Measurements from ENCODE around the gene POTEF.
"Not testable (repeated sequence)": the region's sequence is repeated elsewhere in the genome, so short reads cannot be mapped to it uniquely, and the experiment has no call there.

The POTEF gene

DNA sequence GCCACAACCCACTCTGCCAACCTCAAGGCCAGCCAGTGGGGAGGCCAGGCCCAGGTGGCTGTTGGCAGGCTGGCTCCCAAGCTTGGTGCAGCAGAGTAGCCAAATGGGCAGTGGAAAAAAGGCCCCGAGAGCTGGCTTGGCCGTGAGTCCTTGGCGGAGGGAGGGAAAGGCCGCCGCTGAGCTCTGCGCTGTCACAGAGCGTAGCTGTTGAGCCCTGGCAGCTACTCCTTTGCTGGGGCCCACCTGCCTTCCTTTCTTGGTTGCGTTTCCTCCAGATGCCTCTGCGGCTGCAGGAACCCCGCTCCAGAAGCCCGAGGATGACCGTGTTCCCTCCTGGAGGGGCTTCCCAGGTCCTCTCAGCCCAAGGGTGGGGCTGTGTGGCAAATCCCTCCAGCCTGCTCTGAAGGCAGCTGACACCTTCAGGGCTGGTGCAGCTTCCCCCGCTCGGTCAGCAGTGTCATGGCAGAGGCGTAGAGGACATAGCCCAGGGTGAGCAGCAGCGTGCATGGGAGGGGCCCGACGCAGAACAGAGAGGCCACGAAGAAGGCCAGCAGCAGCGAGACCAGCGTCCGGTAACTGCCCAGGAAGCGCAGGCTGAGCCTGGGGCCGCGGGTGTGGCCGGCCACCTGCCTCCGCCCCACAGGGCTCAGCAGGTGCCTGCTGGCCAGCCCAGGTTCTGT lies 23.3 kb upstream of the POTEF start:
- not testable (repeated sequence) for DNase-seq

DNA sequence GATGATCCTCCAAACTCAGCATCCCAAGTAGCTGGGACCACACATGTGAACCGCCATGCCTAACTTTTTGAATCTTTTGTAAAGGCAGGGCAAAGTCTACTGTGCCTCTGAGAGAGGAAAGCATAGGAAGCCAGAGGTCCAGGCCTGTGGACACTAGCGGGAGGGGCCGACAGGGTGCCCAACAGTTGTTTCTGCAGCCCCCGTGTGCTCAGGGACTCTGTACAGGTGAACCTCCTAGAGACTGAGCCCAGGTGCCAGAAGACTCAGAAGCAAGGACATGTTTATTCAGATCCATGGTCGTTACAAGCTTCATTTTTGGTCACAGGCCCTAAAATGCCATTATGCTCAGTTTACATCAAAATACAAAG lies 22.1 kb upstream of the POTEF start:
- DNase-seq = not testable (repeated sequence)

DNA sequence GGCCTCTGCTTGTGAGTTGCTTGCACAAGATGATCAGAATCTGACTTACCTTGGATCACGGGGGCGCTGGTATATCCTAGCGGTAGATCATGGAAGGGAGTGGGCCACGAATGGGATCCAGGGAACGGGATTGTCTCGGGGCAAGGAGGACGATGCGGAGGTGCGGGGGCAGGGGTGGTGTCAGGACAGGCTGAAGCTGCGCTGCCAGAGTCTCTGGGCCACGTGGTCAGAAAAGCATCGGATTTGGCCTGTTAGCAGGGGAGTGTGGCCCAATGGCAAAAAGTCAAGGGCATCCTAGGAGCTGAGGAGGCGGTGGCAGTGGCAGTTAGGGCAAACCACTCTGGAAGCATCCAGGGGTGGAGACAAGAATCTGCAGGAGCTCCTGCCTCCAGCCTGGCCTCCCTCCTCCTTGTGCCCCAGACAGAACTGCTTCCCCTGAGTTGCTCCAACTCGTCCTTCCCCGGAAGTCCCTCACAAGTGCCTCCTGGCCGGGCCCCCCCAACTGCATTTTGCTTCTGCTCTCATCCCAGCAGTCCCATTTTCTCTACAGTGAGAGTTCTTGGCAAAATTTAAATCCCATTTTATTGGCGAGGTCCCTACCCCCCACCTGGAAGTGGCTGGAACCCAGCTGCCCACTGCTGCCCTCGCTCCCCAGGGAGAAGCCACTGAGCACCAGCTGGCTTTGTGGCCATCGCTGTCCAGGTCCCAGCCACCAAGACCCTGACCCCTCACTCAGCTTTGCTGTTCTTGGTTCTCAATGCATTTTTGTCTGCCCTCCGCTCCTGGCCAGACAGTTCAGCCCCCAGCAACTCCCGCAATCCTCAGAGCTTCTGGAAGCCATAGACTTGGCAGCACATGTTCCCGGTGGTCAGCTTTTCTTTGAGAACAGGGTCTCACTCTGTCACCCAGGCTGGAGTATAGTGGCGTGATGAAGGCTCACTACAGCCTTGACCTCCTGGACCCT lies 21.4 kb upstream of the POTEF start:
- no peak for DNase-seq

DNA sequence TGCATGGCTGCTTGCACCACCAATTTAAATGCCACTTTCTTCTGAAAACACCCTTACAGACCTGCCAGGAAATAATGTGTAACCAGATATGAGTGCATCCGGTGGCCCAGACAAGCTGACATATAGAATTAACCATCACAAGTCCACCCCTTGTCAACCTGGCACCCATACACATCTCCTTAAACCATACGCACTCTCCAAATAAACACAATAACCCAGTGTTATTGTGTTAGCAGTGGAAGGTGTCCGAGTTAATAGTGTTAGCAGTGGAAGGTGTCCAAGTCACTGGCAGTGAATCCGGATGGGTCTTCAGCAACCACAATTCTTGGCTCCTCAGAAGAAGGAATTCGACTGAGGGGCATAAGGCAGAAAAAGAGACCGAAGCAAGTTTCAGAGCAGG lies 19.5 kb upstream of the POTEF start:
- not testable (repeated sequence) for DNase-seq

DNA sequence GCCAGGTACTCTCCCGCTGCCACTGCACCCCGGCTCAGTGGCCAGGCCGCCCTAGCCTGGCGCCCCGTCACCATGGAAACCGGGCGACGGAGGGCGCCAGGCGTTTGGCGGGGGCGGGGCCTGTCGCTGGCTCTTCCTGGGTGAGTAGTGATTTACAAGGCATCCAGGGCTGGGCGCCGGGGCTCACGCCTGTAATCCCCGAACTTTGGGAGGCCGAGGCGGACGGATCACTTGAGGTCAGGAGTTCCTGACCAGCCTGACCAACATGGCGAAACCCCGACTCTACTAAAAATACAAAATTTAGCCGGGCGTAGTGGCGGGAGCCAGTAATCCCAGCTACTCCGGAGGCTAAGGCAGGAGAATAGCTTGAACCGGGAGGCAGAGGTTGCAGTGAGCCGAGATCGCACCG lies 16.0 kb upstream of the POTEF start, which contains the start of gene CCDC74B:
CCDC74B (minus strand) TSS at position 107 of the 409 bp plus-strand sequence. CDS start 116 bp downstream, outside the sequence.
- DNase-seq = not testable (repeated sequence)

DNA sequence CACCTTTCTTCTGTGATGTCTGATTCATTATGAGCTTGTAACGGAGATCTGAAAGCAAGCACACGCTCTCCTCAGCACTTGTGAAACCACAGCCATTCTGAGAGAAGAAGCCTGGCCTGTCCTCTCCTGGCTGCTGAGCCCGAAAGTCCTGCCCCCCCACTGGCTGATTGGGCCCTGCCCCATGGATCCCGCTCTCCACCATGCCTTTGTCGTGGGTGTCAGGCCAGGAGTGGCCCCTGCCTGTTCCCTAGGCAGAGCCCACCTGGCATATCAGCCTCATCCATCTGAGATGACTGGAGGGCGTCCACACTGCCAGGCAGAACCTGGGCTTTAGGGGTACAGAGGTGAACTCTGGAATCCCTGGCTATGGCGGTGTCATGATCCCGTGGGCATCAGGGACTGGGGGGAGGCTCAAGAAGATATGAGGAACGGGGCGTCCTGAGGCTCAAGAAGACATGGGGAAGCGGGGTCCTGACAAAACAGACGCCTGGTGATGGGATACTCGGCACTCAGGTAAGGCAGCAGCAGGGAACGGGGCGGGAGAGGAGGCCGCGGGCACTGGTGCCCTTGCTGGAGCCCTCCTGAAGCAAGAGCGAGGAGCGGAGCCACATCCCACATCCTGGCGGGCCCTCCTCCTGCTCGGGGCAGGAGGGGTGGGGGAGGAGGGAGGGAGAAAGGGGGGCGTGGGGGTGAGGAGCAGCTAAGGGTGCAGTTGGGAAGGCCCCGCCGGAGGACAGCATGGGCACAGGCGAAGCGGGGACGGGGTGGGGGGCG lies 14.4 kb upstream of the POTEF start:
- not testable (repeated sequence) for DNase-seq

DNA sequence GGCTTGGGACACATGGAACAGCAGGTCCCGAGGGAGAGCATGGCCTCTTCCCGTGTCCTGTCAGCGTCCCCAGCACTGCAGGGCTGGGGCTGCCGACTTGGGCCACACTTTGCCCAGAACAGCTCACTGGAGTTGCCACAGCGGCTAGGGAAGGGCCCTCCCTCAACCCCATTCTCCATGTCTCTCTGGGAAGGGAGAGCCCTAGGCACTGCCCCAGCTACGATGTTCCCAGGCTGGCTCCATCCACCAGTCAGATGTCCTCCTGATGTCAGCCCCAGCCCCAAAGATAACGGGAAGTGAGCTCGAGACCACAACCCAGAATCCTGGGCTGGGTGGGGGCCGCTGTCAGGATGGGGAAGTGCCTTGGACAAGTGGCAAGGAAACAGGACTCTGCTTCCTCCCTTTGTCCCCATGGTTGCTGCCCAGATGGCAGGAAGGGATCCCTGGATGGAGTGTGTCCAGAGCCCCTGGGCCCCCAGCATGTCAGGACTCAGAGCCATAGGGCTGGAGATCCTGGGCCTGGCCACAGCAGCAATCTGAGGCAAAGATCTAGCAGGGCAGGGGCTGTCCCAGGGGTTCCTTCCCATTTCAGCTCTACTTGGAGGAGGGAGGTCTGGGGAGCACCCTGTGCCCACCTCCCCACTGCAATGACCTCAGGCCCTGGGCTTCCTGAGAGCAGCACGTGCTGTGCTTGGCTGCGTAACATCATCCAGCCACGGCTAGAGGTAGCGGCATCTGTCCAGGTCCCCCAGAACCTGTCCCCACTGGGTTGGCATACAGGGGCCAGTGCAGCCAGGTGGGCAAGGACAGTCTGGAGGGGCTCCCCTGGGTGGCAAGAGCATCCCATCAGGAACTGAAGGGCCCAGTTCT lies 13.6 kb upstream of the POTEF start:
- not testable (repeated sequence) for DNase-seq

DNA sequence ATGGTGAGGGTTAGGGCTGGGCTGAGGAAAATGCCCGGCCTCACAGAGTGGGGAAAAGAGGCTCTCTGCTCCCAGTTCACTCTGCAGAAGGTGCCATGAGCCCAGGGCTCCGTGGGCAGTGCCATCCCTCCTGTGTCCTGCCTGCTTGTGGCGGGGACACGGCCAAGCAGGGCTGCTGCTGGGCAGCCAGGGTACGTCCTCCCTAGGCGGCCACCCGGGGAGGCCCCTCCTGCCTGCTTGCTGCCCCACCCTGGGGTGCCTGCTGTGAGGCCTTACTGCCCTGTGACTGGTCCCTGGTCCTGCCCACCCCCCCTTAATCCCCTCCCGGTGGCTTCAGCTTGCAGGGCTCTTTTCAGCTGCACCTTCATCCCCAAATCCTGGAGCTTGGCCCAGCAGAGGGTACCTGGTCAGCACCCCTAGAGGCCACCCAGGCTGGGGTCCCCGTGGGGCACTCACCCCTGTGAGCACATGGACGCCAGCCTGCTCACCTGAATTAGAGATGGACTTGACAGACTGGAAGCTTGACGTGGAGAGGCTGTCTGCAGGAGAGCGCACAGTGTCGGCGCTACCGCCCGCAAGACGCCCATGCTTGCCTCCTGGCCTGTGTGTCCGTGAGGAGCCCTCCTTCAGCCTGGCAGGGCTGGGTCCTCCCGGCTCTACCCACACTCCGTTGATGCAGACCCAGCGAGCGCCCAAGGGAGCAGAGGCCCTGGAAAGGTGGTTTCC lies 12.8 kb upstream of the POTEF start:
- not testable (repeated sequence) for DNase-seq

DNA sequence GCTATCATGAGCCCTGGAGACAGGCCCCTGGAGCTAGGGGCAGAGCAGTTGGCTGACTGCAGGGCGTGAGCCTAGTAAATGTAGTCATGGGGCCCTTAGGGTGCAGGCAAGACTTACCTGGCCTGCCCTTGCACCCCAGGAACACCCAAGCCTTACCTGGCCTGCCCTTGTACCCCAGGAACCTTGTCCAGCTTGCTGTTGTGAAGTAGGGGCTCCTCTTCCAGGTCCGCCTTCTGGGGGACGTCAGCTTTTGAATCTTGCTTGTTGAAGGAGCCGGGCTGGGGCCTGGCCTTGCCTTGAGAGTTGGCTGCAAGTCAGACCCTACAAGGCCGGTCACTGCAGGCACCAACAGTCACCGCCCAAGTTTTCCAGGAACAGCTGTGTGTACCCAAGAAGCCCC lies 12.0 kb upstream of the POTEF start:
- DNase-seq = not testable (repeated sequence)

DNA sequence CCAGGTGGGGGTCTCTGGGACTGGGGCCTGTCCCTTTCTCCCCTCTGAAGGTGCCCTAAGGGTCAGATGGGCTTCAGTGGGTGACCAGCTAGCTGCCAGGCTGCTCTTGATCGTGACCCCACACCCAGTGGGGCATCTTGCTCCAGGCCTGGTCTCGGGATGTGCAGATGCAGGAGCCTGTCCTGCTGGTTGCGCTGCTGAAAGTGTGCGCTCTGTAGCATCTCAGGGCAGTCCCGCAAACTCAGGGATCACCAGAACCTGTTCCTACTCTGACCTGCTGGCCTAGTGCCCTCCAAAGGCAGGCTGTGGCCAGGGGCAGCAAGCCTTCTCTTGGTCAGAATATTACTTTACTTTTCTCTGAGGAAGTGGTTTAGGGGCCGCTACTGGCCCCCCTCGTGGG lies 11.5 kb upstream of the POTEF start:
- not testable (repeated sequence) for DNase-seq

DNA sequence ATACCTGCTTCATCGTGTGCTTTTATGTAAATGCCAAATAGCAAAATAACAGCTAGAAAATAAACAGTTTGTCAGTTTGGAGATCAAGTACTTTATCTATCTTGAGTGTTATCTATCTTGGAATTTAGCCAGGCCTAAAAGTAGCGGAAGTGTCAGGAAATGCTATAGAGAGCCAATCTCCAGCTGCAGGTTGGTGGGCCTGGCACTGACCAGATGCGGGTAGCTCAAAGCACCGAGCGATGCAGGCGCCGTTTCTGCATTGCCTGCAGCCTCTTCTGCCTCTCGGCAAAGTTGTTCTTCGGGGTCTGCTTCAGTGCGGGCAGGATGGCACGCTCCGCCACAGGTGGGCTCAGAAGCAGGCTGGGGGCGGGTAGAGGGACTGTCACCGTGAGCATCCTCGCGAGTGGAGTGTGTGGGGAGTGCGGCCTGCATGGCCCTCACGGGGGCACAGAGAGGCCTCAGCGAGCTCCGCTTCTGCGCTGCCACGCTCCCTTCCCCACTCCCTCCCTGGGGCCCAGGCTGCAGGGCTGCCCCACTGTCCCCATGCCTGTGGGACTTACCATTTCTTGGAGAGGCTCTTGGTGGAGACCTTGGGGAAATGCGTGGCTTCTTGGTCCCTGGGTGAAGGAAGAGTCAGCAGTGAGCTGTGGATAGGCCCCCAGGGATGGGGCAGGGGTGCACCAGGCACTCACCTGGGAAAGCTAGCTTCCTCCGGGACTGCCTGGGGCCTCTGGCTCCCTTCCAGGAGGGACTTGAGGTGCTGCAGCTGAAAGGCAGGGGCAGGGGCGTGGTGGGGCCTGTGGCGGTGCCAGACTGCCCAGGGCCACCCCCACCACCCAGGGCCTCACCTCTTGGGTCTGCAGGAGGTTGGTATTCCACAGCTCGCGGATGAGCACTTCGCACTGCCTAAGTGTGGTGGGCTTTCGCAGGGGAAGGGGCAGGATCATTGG lies 10.6 kb upstream of the POTEF start:
- not testable (repeated sequence) for DNase-seq

DNA sequence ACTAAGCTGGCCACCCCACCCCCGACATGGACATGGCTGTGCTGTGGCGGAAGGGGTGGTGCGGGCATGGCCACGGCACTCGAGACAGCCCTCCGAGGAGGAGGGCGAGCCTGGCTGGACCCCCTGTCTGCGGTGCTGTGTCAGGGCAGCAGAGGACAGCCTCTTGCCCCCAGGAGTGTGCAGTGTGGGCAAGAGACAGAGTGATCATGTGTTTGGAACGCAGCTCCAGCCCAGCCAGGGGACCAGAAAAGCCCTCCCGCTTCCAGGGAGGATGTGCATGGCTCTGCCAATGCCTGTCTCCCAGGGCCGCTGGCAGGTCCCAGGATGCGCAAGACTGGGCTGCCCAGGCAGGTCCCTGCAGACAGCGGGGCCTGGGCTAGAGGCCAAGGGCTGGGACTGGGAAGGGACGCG lies 9.8 kb upstream of the POTEF start:
- not testable (repeated sequence) for DNase-seq

DNA sequence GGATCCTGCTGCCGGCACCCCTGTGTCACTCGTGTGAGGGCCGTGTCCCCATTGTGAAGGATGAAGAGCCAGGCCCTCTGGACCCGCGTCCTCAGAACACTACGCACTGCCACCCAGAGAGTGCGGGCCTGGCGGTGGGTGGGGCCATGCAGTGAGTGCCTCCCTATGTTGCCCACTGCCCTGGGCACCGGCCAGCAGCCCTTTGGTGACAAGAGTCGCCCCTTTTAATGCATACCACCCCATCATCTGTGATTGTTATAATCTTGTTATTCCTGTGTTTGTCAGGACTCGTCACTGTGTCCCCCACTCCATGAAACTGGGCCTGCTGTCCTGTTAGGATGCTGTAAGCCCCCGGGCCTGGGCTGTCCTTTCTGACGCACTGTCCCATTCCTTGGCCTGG lies 9.3 kb upstream of the POTEF start:
- not testable (repeated sequence) for DNase-seq

DNA sequence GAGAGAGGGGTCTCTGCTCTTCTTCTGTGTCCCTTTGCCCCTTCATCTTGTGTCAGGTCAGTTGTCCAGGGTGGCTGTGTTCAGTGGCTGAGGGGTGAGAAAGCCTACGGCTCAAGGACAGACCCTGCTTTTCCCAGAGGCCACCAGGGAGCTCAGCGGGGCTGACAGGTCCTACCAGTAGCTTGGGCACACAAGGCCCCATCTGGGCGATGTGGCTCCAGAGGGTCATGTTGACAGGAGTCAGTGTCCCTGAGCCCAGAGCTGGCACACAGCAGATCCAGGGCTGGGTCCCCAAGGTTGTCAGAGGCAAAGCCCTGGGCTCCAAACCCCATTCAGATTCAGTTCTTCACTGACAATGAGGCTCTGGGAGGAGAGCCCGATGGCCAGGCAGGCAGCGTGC lies 8.1 kb upstream of the POTEF start:
- not testable (repeated sequence) for DNase-seq

DNA sequence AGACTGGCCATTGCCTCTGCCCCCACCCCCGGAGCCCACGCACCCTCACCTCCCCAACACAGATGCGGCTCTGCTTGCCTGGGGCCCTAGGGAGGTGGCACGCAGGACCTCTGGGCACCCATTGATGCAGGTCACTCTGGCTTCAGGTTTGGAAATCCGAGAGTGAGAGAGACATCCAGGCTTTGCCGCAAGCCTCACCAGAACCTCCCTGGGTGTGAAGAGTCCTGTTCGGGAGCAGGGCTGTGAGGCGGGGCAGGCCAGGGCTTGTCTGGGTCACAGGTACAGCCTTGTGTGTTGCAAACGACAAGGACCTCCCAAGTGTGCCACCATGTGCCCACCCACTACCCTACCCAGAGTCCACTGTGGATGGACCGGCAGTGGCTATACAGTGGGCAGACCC lies 7.5 kb upstream of the POTEF start:
- not testable (repeated sequence) for DNase-seq

DNA sequence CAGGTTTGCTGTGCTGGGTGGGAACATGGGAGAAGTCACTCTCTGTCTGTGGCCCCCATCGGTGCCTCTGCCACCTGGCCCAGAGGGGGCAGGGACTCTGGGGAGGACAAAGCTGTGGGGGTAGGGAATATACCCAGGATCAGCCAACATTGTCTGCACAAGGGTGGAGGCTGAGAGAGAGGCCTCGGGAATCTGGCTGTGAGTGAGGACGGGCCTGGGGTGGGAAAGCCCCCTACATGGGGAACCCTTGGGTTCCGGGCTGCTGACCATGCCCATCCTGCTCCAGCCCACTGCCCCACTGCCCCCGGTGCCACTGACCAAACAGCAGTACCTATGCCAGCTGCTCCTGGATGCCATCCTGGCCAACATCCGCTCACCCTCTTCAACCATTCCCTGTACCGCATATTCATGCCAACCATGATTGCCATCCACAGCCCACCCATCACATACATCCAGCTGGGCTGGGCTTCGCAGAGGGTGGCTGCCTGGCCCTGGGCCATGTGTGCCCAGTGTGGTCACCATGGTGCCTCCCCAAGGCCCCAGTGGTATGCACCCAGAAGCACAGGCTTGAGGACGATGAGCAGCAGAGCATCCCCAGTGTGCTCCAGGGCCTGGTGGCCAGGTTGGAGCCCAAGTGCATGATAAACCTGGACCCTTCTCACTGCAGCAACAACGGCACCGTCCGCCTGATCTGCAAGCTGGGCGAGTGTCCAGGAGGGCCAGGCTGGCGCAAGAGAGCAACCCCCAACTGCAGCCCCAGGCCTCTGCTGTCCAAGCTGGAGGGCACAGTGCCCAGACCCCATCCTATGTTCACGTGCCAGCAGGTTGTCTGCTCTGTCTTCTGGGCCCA lies 6.9 kb upstream of the POTEF start:
- no peak for DNase-seq

DNA sequence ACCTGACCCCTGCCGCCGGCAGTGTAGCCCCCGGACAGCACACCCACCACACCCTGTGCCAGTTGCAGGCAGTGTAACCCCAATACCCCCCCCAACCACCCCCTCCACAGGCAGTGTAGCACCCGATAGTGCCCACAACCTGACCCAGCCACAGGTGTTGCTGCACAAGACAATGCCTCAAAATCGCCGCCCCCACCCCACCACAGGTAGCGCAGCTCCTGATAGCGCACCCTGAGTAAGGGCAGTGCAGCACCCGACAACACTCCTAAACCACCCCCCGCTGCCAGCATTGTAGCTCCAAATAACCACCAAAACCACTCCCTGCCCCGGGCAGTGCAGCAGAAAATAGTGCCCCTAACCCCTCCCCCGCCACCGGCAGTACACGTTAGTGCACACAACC lies 558 bp downstream of the POTEF start:
- not testable (repeated sequence) for DNase-seq

DNA sequence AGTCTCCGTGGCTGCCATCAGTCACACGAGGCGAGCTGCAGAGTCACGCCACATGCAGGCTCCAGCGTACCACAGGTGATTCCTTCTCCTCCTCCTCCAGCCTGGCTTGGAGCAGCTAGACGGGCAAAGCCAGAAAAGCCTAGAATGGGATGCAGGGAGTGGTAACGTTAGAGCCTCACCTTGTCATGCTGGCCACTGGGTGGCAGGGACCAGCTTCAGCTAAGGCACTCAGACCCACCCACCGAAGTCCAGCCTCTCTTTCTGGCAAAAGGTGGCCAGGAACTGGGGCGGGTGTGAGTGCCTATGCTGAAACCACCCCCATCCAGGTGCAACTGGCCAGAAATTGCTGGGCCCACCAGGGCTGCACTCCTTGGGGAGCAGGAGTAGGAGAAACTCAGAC lies 1.3 kb downstream of the POTEF start:
- not testable (repeated sequence) for DNase-seq

DNA sequence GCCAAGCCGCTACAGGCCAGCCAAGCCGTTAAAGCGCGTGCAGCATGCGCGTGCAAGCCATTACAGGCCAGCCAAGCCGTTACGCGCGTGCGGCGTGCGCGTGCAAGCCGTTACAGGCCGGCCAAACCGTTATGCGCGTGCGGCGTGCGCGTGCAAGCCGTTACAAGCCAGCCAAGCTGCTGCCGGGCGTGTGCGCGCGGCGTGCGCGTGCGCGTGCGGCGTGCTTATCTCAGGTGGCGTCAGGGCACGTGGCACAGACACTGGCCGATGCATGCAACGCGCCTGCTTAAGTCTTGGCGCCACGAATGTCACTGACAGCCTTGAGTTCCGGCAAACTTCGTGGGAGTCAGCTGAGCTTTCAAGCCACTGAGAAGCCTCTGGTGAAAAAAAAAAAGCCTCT lies 8.1 kb downstream of the POTEF start:
- not testable (repeated sequence) for DNase-seq
